Amygdala (tissue), 56 donors: ENCODE measurements around the gene PNMA6A.
"Not testable (repeated sequence)": the region's sequence is repeated elsewhere in the genome, so short reads cannot be mapped to it uniquely, and the experiment has no call there.

ENCODE experiments used
- DNase-seq, 56 donors: peaks; one replicate each; lab custom pipeline; 2025; lab: John Stamatoyannopoulos, UW

The PNMA6A gene

GRCh38 chrX:153074935-153075334 lies 2.7 kb downstream of the PNMA6A start:
- no peak for DNase-seq

- no peak for DNase-seq
These were observed 3.1 kb downstream of the PNMA6A start for GRCh38 chrX:153075366-153075765.

GRCh38 chrX:153077437-153078135 lies 5.3 kb downstream of the PNMA6A start:
- DNase-seq, result not testable (repeated sequence)

- not testable (repeated sequence) for DNase-seq
These were observed 11.1 kb downstream of the PNMA6A start for GRCh38 chrX:153083238-153083923.

GRCh38 chrX:153102418-153102817 lies 30.2 kb downstream of the PNMA6A start:
- DNase-seq, result no peak

- not testable (repeated sequence) for DNase-seq
These were observed 32.7 kb downstream of the PNMA6A start for GRCh38 chrX:153104959-153105358.

GRCh38 chrX:153106092-153106801 lies 34.0 kb downstream of the PNMA6A start:
- DNase-seq, result not testable (repeated sequence)

GRCh38 chrX:153110735-153111134 lies 38.5 kb downstream of the PNMA6A start:
- not testable (repeated sequence) for DNase-seq

- not testable (repeated sequence) for DNase-seq
These were observed 41.6 kb downstream of the PNMA6A start for GRCh38 chrX:153113851-153114250.

GRCh38 chrX:153117754-153118153 lies 45.5 kb downstream of the PNMA6A start:
- DNase-seq, result not testable (repeated sequence)

GRCh38 chrX:153120230-153120629 lies 48.0 kb downstream of the PNMA6A start:
- DNase-seq, result not testable (repeated sequence)

- not testable (repeated sequence) for DNase-seq
These were observed 51.2 kb downstream of the PNMA6A start for GRCh38 chrX:153123468-153123867.
